IMR-90 (cell line): Measurements from ENCODE around the gene R3HDM2. TPM values are rescaled to one million over a fixed set of nuclear protein-coding genes. Genes with fewer than 3 reads are reported as not detected.

Experiments used
- ATAC-seq: fragments of 200-7000 bp; cut with Tn5 transposase; 2 replicates; pipeline ENCODE4 v1.9.1; 2020; ENCODE audit warnings: low read depth, mild to moderate bottlenecking, moderate library complexity
- BruUV-seq: library from RNA; stranded (reverse); fragments of 400-500 nt; replicated peaks from 2 replicates; lab custom pipeline; 2021; lab: Mats Ljungman, UMichigan
- CTCF ChIA-PET: fragments of 300-600 bp; formaldehyde crosslinking; extraction: SDS; loops from one replicate; lab custom pipeline; 2021; ENCODE audit warnings: antibody characterized with exemption; lab: Yijun Ruan, JAX
- POLR2A ChIA-PET: fragments of 300-600 bp; sonication (Branson Sonifier 250); formaldehyde crosslinking; loops from one replicate; lab custom pipeline; 2022; ENCODE audit warnings: antibody characterized with exemption; ENCODE audit not compliant: unreplicated experiment; lab: Charles Lee
- DNase-seq: peaks from one replicate; pipeline ENCODE4 v3.0.0; 2013
- H2AFZ ChIP-seq: replicated peaks from 2 replicates; pipeline ENCODE3; 2013; ENCODE audit warnings: low read length, mild to moderate bottlenecking; ENCODE audit not compliant: poor library complexity
- H2AK5ac ChIP-seq: 2 replicates; pipeline ENCODE4 v1.6.1; 2013; ENCODE audit warnings: low read depth, low read length, inconsistent platforms
- H2AK9ac ChIP-seq: replicated peaks from 2 replicates; pipeline ENCODE3; 2013; ENCODE audit warnings: mild to moderate bottlenecking, low read depth, low read length, moderate library complexity; ENCODE audit not compliant: poor library complexity
- H2BK120ac ChIP-seq: 2 replicates; pipeline ENCODE4 v1.6.1; 2013; ENCODE audit warnings: low read depth, low read length, inconsistent platforms
- H2BK15ac ChIP-seq: 3 replicates; pipeline ENCODE4 v1.6.1; 2013; ENCODE audit warnings: low read depth, low read length, inconsistent platforms
- H2BK20ac ChIP-seq: 2 replicates; pipeline ENCODE4 v1.6.1; 2013; ENCODE audit warnings: low read depth, mild to moderate bottlenecking, inconsistent platforms, low read length, moderate library complexity
- H2BK5ac ChIP-seq: 2 replicates; pipeline ENCODE4 v1.6.1; 2013; ENCODE audit warnings: mild to moderate bottlenecking, low read depth, low read length, inconsistent platforms; ENCODE audit not compliant: poor library complexity, severe bottlenecking
- H3K14ac ChIP-seq: replicated peaks from 2 replicates; pipeline ENCODE4 v1.6.1; 2013; ENCODE audit warnings: low read depth, low read length, inconsistent platforms
- H3K18ac ChIP-seq: 2 replicates; pipeline ENCODE4 v1.6.1; 2013; ENCODE audit warnings: low read depth, low read length, control low read depth
- H3K23ac ChIP-seq: 2 replicates; pipeline ENCODE4 v1.6.1; 2013; ENCODE audit warnings: low read depth, low read length, inconsistent platforms
- H3K27ac ChIP-seq: 2 replicates; pipeline ENCODE4 v1.5.1; 2013; ENCODE audit warnings: mild to moderate bottlenecking, control low read depth, low read length; ENCODE audit not compliant: insufficient read depth
- H3K27me3 ChIP-seq: 2 replicates; pipeline ENCODE4 v1.6.1; 2013; ENCODE audit warnings: low read length; ENCODE audit not compliant: control insufficient read depth, insufficient read depth
- H3K36me3 ChIP-seq: 2 replicates; pipeline ENCODE4 v1.6.1; 2013; ENCODE audit warnings: low read length, mixed read lengths; ENCODE audit not compliant: control insufficient read depth, insufficient read depth
- H3K4ac ChIP-seq: 2 replicates; pipeline ENCODE4 v1.6.1; 2013; ENCODE audit warnings: low read depth, low read length, inconsistent platforms
- H3K4me1 ChIP-seq: 2 replicates; pipeline ENCODE4 v1.6.1; 2013; ENCODE audit warnings: low read length, mixed read lengths; ENCODE audit not compliant: control insufficient read depth, insufficient read depth
- H3K4me2 ChIP-seq: 2 replicates; pipeline ENCODE4 v1.6.1; 2013; ENCODE audit warnings: low read depth, mild to moderate bottlenecking, control low read depth, low read length, moderate library complexity
- H3K4me3 ChIP-seq: 2 replicates; pipeline ENCODE4 v1.5.1; 2013; ENCODE audit warnings: low read depth, mild to moderate bottlenecking, control low read depth, low read length, moderate library complexity; ENCODE audit not compliant: insufficient read depth
- H3K56ac ChIP-seq: 2 replicates; pipeline ENCODE4 v1.6.1; 2013; ENCODE audit warnings: low read length, inconsistent platforms; ENCODE audit not compliant: insufficient read depth; ENCODE audit errors: extremely low read depth
- H3K79me1 ChIP-seq, 2 experiments: 2 replicates each; pipeline ENCODE4 v1.6.1; 2013; ENCODE audit warnings: low read length in 2 of 2, inconsistent platforms in 1 of 2, low read depth in 1 of 2
- H3K9ac ChIP-seq: 2 replicates; pipeline ENCODE4 v1.6.1; 2013; ENCODE audit warnings: low read depth, low read length, control low read depth
- H3K9me1 ChIP-seq: 2 replicates; pipeline ENCODE4 v1.6.1; 2013; ENCODE audit warnings: low read length, inconsistent platforms; ENCODE audit not compliant: insufficient read depth
- H3K9me3 ChIP-seq: 2 replicates; pipeline ENCODE4 v1.6.1; 2013; ENCODE audit warnings: low read length; ENCODE audit not compliant: control insufficient read depth, insufficient read depth
- H4K20me1 ChIP-seq: 2 replicates; pipeline ENCODE4 v1.6.1; 2013; ENCODE audit warnings: low read length, inconsistent platforms; ENCODE audit not compliant: insufficient read depth
- H4K5ac ChIP-seq: 2 replicates; pipeline ENCODE4 v1.6.1; 2013; ENCODE audit warnings: mild to moderate bottlenecking, low read depth, low read length, control low read depth
- H4K8ac ChIP-seq, 2 experiments: 2 replicates each; pipeline ENCODE4 v1.6.1; 2013; ENCODE audit warnings: low read depth in 2 of 2, low read length in 2 of 2, control low read depth in 1 of 2, inconsistent platforms in 1 of 2
- H4K91ac ChIP-seq: 2 replicates; pipeline ENCODE4 v1.6.1; 2013; ENCODE audit warnings: low read depth, low read length, inconsistent platforms; ENCODE audit not compliant: insufficient read depth
- CEBPB ChIP-seq: IDR thresholded peaks from 2 replicates; pipeline ENCODE4 v1.6.1; 2012; ENCODE audit warnings: low read depth, low read length, improper control_type of control experiment
- CHD1 ChIP-seq: IDR thresholded peaks from 2 replicates; pipeline ENCODE4 v1.6.1; 2012; ENCODE audit warnings: low read depth, low read length, improper control_type of control experiment
- FOS ChIP-seq: fragments of 150-350 bp; IDR thresholded peaks from 2 replicates; pipeline ENCODE4 v1.6.1; 2016; ENCODE audit warnings: low read depth, low read length
- MAZ ChIP-seq: IDR thresholded peaks from 2 replicates; pipeline ENCODE4 v1.6.1; 2012; ENCODE audit warnings: low read depth, mild to moderate bottlenecking, low read length, improper control_type of control experiment, moderate library complexity, borderline replicate concordance
- NFE2L2 ChIP-seq: fragments of 150-350 bp; IDR thresholded peaks from 2 replicates; pipeline ENCODE4 v1.6.1; 2016; ENCODE audit warnings: low read depth, mild to moderate bottlenecking, low read length
- RFX5 ChIP-seq: IDR thresholded peaks from 2 replicates; pipeline ENCODE4 v1.8.0; 2012; ENCODE audit warnings: low read depth, mild to moderate bottlenecking, low read length, moderate library complexity
- SMC3 ChIP-seq: fragments of 150-350 bp; IDR thresholded peaks from 2 replicates; pipeline ENCODE4 v1.6.1; 2016; ENCODE audit warnings: low read depth, mild to moderate bottlenecking, antibody characterized with exemption, low read length, moderate library complexity
- WGBS, 2 experiments: methylation state at CpG; one replicate each; pipeline versions ENCODE4 v1.1.5 to v1.1.7; 2013; ENCODE audit warnings: missing lambda C conversion rate in 2 of 2; ENCODE audit not compliant: insufficient read length in 1 of 2; ENCODE audit errors: extremely low coverage in 2 of 2; 5-methylcytosine and 5-hydroxymethylcytosine counted together
- dilution Hi-C: fragments of 300-500 bp; cut with HindIII; formaldehyde crosslinking; loops from one replicate; pipeline ENCODE4 v1.14.3; 2018; ENCODE audit warnings: low sequenced_read_pairs; ENCODE audit not compliant: unreplicated experiment
- in situ Hi-C: fragments of 300-500 bp; cut with MboI; formaldehyde crosslinking; loops from 3 replicates; pipeline ENCODE4 v1.14.3; 2019; ENCODE audit warnings: low sequenced_read_pairs, inconsistent platforms, mixed read lengths
- intact Hi-C: fragments of 100-400 bp; cut with micrococcal nuclease; formaldehyde crosslinking; loops from 2 replicates; pipeline ENCODE4 v1.10.0; 2022
- polyA plus RNA-seq, 3 experiments: library from polyadenylated mRNA; depleted of rRNA; stranded (reverse); fragments of >200 nt; gene quantifications; 2 replicates each; pipeline ENCODE4 v1.2.3, GENCODE V29; 2012; ENCODE audit warnings: low replicate concordance in 1 of 3
- total RNA-seq: library from RNA; depleted of rRNA; stranded (reverse); fragments of >200 nt; gene quantifications from 2 replicates; pipeline ENCODE4 v1.2.3, GENCODE V29; 2012
- TF ChIP-seq, protein P1 (sequence below): fragments of 150-350 bp; IDR thresholded peaks from 2 replicates; pipeline ENCODE4 v1.6.1; 2016; ENCODE audit warnings: low read depth, mild to moderate bottlenecking, low read length, moderate library complexity, borderline replicate concordance

Gene R3HDM2
- total and polyA plus RNA-seq, 2 of the 4 experiments (the other 2 are of a cell fraction), result 7.5 to 28.4 TPM

- TF ChIP-seq FOS (no peak), RFX5 (no peak), SMC3 (peak; percentile 68)
These were observed 28.4 kb upstream of the R3HDM2 start (continued) for GRCh38 chr12:57459055-57459749.

- Histone ChIP-seq H3K4ac (peak overlapping the region; percentile 95), H3K18ac (peak overlapping the region; percentile 45), H2BK5ac (peak overlapping the region; percentile 58), H3K9ac (peak overlapping the region; percentile 56), H2BK15ac (peak overlapping the region; percentile 97; the same call in 2 of the 3 replicates), H3K9me1 (peaks cover 15% of the 10 kb centered on the region), H2AFZ (peak overlapping the region; percentile 98), H3K79me1 (peaks cover 0 to 6% of the 10 kb centered on the region in 2 experiments; a peak in 1 of 4 replicates), H3K9me3 (no peaks in the 10 kb centered on the region), H3K4me2 (peak overlapping the region; percentile 82), H3K56ac (peak overlapping the region; percentile 70), H3K27me3 (no peaks in the 10 kb centered on the region), H4K5ac (peak overlapping the region; percentile 76), H3K4me3 (peak overlapping the region; percentile 58; the same call in 1 of the 2 replicates), H2BK120ac (peak overlapping the region; percentile 88), H3K23ac (peak overlapping the region; percentile 95; the same call in 1 of the 2 replicates), H4K8ac (peak overlapping the region; percentile 93 to 97), H4K20me1 (no peaks in the 10 kb centered on the region), H3K4me1 (peaks cover 25% of the 10 kb centered on the region), H4K91ac (peak overlapping the region; percentile 92), H3K27ac (peak overlapping the region; percentile 53), H2AK5ac (peak overlapping the region; percentile 85), H3K36me3 (no peaks in the 10 kb centered on the region), H2AK9ac (peak overlapping the region; percentile 97), H3K14ac (peak overlapping the region; percentile 96), H2BK20ac (peak overlapping the region; percentile 77)
- dilution Hi-C loops (no loop called here), intact Hi-C loops (loop anchor here (1.0 to 5.0 kb wide), 2 partner anchors 25 to 234 kb away; partner anchors contain the start of gene OS9), in situ Hi-C loops (no loop called here)
- WGBS, 2 experiments, result no CpG with 5 or more reads among the region's 3 CpGs
- ATAC-seq (no peak), DNase-seq (no peak)
- BruUV-seq, result no TSS peak
- ChIA-PET POLR2A (interaction anchor here (0.6 to 0.7 kb wide), 2 partner anchors 12 to 28 kb away, joined by 3 read pairs; no protein-coding TSS in a partner anchor), CTCF (interaction anchor here (0.5 to 1.6 kb wide), 15 partner anchors 9 to 470 kb away, joined by 3 to 10 read pairs (median 3); no protein-coding TSS in a partner anchor)
- 0 out of 2 replicates have a peak, but pooled peaks have one; percentile 32 for TF ChIP-seq CHD1
- no peak for TF ChIP-seq MAZ
- no peak for TF ChIP-seq FOS
- TF ChIP-seq, protein P1, sequence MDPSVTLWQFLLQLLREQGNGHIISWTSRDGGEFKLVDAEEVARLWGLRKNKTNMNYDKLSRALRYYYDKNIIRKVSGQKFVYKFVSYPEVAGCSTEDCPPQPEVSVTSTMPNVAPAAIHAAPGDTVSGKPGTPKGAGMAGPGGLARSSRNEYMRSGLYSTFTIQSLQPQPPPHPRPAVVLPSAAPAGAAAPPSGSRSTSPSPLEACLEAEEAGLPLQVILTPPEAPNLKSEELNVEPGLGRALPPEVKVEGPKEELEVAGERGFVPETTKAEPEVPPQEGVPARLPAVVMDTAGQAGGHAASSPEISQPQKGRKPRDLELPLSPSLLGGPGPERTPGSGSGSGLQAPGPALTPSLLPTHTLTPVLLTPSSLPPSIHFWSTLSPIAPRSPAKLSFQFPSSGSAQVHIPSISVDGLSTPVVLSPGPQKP, result no peak
- no peak for TF ChIP-seq NFE2L2
- no peak for TF ChIP-seq SMC3
- no peak for TF ChIP-seq CEBPB
These were observed 27.8 kb upstream of the R3HDM2 start for GRCh38 chr12:57458665-57459054.
